GM18909 (cell line): ENCODE results near the gene PRPSAP1.
A peak's percentile ranks its signal among the peaks of the same experiment; 100 is the strongest.
"Not testable (repeated sequence)": the region's sequence is repeated elsewhere in the genome, so short reads cannot be mapped to it uniquely, and the experiment has no call there.

ENCODE experiments used
- ATAC-seq: cut with Tn5 transposase; IDR thresholded peaks from one replicate; pipeline ENCODE4 v1.9.1; 2021; ENCODE audit warnings: mild to moderate bottlenecking; ENCODE audit not compliant: unreplicated experiment, poor library complexity

PRPSAP1 gene

DNA sequence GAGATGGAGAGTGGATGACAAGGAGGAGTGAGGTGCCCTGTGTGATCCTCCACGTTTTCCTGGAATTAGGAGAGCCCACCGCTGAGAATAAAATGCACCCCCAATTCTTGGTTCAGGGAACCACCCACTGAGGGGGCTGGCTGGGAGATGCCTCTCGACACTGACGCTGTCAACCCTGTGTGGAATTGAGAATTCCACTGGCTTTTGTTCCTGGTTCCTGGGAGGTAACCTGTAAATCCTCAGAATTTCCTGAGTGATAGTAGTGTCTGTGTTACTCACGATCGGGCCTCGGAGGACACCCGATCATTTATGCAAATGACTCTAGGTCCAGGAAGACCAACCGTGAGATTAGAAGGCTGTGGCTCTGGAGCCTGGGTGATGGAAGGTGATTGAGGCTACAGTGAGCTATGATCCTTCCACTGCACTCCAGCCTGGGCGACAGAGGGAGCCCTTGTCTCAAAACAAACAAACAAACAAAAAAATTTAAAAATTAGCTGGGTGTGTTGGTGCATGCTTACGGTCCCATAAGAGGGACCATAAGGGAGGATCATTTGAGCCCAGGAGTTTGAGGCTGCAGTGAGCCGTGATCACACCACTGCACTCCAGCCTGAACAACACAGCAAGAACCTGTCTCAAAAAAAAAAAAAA is 11.7 kb upstream of the PRPSAP1 start:
- no peak for ATAC-seq

DNA sequence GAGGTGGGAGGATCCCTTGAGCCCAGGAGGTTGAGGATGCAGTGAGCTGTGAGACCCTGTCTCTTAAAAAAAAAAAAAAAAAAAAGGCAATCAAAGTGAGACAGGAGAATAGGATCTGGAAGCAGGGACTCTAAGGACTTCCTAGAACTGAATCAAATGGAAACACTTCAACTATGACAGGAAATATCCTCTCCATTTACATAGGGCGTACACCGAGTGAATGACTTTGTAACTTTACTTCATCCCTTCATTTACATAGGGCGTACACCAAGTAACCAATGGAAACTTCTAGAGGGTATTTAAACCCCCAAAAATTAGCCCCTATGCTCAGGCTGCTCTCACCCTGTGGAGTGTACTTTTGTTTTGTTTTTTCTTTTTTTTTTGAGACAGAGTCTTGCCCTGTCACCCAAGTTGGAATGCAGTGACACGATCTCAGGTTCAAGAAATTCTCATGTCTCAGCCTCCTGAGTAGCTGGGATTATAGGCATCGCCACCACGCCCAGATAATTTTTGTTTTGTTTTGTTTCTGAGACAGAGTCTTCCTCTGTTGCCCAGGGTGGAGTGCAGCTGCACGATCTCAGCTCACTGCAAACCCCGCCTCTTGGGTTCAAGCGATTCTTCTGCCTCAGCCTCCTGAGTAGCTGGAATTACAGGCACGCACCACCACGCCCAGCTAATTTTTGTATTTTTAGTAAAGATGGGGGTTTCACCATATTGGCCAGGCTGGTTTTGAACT is 9.6 kb upstream of the PRPSAP1 start:
- no peak for ATAC-seq

- no peak for ATAC-seq
Observed at GRCh38 chr17:76360461-76360860, 6.7 kb upstream of the PRPSAP1 start.

GRCh38 chr17:76359776-76360175 is 6.1 kb upstream of the PRPSAP1 start:
- not testable (repeated sequence) for ATAC-seq

DNA sequence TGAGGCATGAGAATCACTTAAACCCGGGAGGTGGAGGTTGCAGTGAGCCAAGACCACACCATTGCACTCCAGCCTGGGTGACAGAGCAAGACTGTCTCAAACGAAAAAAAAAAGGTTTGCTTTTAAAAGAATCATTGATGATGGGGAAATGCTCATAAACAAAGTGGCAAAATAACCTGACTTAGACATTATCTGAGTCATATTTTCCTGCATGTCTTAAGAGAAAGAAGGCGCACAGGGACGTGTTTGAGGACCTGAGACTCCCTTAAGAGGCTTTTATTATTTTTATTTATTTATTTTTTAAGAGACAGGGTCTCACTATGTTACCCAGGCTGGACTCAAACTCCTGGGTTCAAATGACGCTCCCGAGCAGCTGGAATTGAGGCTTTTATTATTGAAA is 5.7 kb upstream of the PRPSAP1 start:
- ATAC-seq, result no peak

GRCh38 chr17:76357597-76358158 is 4.0 kb upstream of the PRPSAP1 start:
- no peak for ATAC-seq

DNA sequence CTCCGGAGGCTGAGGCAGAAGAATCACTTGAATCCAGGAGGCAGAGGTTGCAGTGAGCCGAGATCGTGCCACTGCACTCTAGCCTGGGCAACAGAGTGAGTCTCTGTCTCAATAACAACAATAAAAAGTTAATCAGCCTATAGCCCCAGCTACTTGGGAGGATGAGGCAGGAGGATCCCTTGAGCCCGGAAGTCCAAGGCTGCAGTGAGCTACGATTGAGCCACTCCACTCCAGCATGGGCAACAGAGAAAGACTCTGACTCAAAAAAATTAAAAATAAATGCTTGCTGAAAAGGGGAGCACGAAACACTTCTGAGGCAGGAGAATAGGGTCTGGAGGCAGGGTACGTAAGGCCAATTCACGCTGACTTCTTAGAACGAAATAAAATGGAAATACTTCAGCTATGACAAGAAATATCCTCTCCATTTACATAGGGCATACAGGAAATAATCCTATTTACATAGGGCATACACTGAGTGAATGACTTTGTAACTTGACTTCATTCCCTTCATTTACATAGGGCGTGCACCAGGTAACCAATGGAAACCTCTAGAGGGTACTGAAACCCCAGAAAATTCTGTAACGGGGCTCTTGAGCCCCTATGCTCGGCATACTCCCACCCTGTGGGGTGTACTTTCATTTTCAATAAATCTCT is 3.2 kb upstream of the PRPSAP1 start:
- no peak for ATAC-seq

DNA sequence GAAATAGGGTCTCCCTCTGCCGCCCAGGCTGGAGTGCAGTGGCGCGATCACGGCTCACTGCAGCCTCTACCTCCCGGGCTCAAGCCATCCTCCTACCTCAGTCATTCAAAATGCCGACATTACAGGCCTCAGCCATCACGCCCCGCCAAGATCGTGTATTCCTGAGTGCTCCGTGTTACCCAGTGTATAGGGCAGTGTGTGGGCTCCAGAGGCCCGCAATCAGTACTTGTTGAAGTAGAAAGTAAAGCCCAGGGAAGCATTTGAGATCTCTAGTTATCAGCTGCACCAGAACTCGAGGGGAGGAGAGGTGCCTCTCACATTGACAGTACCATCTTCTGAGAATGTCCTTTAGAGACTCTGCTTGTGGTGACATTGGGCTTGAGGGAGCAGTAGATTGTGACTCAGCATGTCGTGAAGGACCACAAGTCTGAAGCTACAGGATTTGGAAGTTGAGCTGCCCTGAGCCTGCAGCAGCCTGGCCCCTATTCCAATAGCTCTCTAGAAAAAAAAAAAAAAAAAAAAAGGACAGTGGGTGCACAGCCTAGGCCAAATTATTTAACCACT is 1.1 kb upstream of the PRPSAP1 start:
- ATAC-seq, result no peak

- ATAC-seq, result no peak
Observed at GRCh38 chr17:76354317-76354729, 607 bp upstream of the PRPSAP1 start.

DNA sequence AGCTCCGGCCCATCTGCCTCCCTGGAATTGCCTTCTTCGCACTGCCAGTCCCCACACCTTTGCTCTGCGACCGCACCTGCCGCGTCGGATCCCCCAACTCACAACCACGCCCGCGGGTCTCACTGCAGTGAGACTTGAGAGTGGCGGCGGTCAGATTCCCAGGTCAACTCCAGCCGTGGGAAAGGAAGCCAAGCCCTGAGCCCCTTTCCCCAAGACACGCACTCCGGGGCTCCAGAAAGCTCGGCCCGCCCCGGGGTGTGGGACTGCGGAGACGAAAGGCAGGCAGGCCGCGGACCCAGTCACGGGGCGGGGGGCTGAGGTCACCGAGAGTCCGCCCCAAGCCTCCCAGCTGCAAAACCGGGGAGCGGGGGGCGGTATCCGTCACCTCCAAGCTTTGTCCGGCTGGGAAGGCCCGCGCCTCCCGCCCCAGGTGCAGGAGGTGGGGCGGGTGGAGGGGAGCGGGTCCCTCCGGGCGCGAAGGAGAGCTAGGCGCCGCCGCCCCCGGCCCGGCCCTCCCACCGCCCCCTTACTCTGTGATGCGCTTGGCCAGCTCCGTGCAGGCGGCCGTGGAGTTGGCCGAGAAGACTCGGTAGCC is 615 bp downstream of the PRPSAP1 start:
- peak; percentile 32 for ATAC-seq

- ATAC-seq, result no peak
Observed at GRCh38 chr17:76351526-76352071, 2.1 kb downstream of the PRPSAP1 start.

DNA sequence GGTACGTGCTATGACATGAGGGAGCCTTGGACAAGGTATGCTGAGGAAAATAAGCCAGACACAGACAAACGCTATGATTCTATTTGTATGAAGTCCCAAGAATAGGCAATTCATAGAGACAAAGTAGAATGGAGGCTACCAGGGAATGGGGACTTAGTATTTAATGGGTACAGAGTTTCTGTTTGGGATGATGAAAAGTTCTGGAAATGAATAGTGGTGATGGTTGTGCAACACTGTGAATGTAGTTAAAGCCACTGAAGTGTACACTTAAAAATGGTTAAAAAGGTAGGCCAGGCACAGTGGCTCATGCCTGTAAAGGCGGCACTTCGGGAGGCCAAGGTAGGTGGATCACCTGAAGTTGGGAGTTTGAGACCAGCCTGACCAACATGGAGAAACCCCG is 3.3 kb downstream of the PRPSAP1 start:
- ATAC-seq, result no peak

DNA sequence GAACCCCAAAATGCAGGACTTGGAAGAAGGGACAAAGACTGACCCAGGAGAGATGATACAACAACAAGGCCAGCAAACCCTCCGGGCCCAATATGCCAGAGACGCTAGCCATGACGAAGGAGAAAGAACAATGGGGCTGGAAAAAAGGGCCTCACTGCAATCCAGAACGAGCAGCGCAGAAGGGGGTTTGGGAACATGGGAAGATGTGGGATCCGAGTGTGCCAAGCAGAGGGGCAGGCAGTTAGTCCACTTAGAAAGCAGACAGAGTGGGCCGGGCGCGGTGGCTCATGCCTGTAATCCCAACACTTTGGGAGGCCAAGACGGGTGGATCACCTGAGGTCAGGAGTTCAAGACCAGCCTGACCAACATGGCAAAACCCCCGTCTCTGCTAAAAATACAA is 6.8 kb downstream of the PRPSAP1 start:
- not testable (repeated sequence) for ATAC-seq

- ATAC-seq, result no peak
Observed at GRCh38 chr17:76345377-76345974, 8.2 kb downstream of the PRPSAP1 start.

DNA sequence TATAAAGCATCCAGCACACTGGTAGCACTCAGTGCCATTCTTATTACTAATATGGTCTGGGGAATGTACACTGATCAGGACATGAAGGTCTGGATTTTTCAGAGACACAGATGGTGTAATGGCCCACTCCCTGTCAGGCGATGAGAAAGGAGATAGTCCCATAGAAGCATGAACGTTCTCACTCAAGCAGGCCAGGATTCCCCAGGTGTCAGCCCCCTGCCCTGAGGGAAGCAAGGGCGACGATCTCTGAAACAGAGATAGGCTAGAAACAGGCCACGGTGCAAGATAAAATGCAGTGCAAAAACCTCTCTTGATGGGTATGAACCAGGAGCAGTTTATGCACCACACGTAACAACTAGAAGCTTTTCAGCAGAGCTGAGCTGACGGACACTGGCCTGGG is 10.6 kb downstream of the PRPSAP1 start:
- no peak for ATAC-seq

- no peak for ATAC-seq
Observed at GRCh38 chr17:76341301-76341700, 12.4 kb downstream of the PRPSAP1 start.

- ATAC-seq, result no peak
Observed at GRCh38 chr17:76337413-76337777, 16.3 kb downstream of the PRPSAP1 start.

GRCh38 chr17:76336756-76337412 is 16.8 kb downstream of the PRPSAP1 start:
- ATAC-seq, result no peak

- no peak for ATAC-seq
Observed at GRCh38 chr17:76335716-76336381, 17.9 kb downstream of the PRPSAP1 start.
